ENCODE measurements around the gene SPTBN4. TPM values are rescaled to one million over a fixed set of nuclear protein-coding genes. Genes with fewer than 3 reads are reported as not detected.

The SPTBN4 gene
- total RNA-seq, 6 donors from 2014 or later: 0.33 to 8.4 (median 0.67) TPM

DNA sequence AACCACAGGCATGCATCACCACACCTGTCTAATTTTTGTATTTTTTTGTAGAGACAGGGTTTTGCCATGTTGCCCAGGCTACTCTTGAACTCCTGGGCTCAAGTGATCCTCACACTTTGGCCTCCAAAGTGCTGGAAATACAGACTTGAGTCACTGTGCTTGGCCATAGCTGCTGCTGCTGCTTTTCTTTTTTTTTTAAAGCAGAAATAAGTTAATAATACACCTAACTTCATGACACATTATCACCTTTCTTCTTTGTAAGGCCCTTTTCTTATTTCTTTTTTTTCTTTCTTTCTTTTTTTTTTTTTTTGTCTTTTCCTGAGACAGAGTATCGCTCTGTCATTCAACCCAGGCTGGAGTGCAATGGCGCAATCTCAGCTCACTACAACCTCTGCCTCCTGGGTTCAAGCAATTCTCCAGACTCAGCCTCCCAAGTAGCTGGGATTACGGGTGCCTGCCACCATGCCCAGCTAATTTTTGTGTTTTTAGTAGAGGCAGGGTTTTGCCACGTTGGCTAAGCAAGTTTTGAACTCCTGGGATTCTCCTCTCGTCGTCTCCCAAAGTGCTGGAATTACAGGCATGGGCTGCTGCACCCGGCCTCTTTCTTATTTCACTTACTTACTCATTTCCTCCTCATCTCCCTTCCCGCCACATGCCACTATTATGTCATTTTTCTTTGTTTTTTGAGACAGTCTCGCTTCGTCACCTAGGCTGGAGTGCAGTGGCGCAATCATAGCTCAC lies 118.6 kb downstream of the SPTBN4 start:
- ATAC-seq (ENCODE audit: low FRiP score in 2 of 2) (no peak), DNase-seq (peak in 1 of 2 donors; percentile 63)
- no peaks in the 10 kb centered on the region for H3K9me3 ChIP-seq
- WGBS, 2 donors: 58 to 77% methylated on average over 11 of the region's 11 CpGs
- no peaks in the 10 kb centered on the region for H3K27me3 ChIP-seq
- H3K27ac ChIP-seq: peak overlapping the region; percentile 41 to 76 (median 68)
- no peak overlapping the region for H3K4me3 ChIP-seq
- peaks cover 5 to 79% (median 58%) of the 10 kb centered on the region in 4 donors for H3K36me3 ChIP-seq
- H3K4me1 ChIP-seq: no peaks in the 10 kb centered on the region
- no peak for TF ChIP-seq EP300 (IDR thresholded peaks at IDR 0.05)
- TF ChIP-seq POLR2AphosphoS5 (IDR thresholded peaks at IDR 0.05): peak in 1 of 2 donors; percentile 79

DNA sequence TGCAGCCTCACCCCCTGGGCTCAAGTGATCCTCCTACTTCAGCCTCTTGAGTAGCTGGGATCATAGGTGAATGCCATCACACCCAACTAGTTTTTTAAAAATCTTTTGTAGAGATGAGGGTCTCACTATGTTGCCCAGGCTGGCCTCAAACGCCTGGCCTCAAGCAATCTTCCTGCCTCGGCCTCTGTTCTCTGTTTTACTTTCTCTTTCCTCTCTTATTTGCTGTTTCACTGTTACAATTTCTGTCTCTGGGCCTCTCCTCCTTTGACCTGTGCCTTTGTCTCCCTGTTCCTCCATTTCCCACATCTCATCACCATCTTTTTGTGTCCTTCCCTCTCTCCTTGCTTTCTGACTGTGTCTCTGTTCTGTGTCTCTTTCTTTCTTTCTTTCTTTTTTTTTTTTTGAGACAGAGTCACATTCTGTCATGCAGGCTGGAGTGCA lies 119.2 kb downstream of the SPTBN4 start:
- DNase-seq (no peak), ATAC-seq (ENCODE audit: low FRiP score in 2 of 2) (no peak)
- H3K36me3 ChIP-seq: peaks cover 5 to 77% (median 56%) of the 10 kb centered on the region in 4 donors
- H3K27ac ChIP-seq: peak overlapping the region in 3 of 4 donors; percentile 66 to 76 (median 70)
- H3K9me3 ChIP-seq: no peaks in the 10 kb centered on the region
- H3K27me3 ChIP-seq: no peaks in the 10 kb centered on the region
- TF ChIP-seq EP300 (IDR thresholded peaks at IDR 0.05) (no peak), POLR2A (IDR thresholded peaks at IDR 0.05) (no peak), POLR2AphosphoS5 (IDR thresholded peaks at IDR 0.05) (no peak)
- TF ChIP-seq, protein P1, sequence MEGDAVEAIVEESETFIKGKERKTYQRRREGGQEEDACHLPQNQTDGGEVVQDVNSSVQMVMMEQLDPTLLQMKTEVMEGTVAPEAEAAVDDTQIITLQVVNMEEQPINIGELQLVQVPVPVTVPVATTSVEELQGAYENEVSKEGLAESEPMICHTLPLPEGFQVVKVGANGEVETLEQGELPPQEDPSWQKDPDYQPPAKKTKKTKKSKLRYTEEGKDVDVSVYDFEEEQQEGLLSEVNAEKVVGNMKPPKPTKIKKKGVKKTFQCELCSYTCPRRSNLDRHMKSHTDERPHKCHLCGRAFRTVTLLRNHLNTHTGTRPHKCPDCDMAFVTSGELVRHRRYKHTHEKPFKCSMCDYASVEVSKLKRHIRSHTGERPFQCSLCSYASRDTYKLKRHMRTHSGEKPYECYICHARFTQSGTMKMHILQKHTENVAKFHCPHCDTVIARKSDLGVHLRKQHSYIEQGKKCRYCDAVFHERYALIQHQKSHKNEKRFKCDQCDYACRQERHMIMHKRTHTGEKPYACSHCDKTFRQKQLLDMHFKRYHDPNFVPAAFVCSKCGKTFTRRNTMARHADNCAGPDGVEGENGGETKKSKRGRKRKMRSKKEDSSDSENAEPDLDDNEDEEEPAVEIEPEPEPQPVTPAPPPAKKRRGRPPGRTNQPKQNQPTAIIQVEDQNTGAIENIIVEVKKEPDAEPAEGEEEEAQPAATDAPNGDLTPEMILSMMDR (IDR thresholded peaks at IDR 0.05): no peak
- no peaks in the 10 kb centered on the region for H3K4me1 ChIP-seq
- H3K4me3 ChIP-seq: no peak overlapping the region
- 67 to 80% methylated on average over 2 of the region's 2 CpGs for WGBS, 2 donors

DNA sequence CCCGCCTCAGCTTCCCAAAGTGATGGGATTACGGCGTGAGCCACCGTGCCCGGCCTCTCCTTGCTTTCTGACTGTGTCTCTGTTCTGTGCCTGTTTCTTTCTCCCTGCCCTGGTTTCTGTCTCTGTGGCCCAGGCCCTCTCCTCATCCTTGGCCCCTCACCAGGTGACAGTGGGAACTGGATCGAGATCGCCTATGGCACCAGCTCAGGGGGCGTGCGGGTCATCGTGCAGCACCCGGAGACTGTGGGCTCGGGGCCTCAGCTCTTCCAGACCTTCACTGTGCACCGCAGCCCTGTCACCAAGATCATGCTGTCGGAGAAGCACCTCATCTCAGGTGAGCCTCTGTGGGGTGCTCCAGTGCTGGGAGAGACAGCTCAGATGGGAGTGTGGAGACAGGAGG lies 119.8 kb downstream of the SPTBN4 start:
- no peak for DNase-seq
- ATAC-seq (ENCODE audit: low FRiP score in 2 of 2): no peak
- no peak overlapping the region for H3K4me3 ChIP-seq
- no peaks in the 10 kb centered on the region for H3K4me1 ChIP-seq
- peaks cover 5 to 74% (median 52%) of the 10 kb centered on the region in 4 donors for H3K36me3 ChIP-seq
- 97 to 100% methylated on average over 6 to 14 of the region's 14 CpGs for WGBS, 2 donors
- TF ChIP-seq, protein P1 (IDR thresholded peaks at IDR 0.05): no peak
- TF ChIP-seq EP300 (IDR thresholded peaks at IDR 0.05) (no peak), POLR2AphosphoS5 (IDR thresholded peaks at IDR 0.05) (no peak), POLR2A (IDR thresholded peaks at IDR 0.05) (no peak)
- H3K27me3 ChIP-seq: no peaks in the 10 kb centered on the region
- peak overlapping the region in 1 of 4 donors; percentile 70 for H3K27ac ChIP-seq
- no peaks in the 10 kb centered on the region for H3K9me3 ChIP-seq

DNA sequence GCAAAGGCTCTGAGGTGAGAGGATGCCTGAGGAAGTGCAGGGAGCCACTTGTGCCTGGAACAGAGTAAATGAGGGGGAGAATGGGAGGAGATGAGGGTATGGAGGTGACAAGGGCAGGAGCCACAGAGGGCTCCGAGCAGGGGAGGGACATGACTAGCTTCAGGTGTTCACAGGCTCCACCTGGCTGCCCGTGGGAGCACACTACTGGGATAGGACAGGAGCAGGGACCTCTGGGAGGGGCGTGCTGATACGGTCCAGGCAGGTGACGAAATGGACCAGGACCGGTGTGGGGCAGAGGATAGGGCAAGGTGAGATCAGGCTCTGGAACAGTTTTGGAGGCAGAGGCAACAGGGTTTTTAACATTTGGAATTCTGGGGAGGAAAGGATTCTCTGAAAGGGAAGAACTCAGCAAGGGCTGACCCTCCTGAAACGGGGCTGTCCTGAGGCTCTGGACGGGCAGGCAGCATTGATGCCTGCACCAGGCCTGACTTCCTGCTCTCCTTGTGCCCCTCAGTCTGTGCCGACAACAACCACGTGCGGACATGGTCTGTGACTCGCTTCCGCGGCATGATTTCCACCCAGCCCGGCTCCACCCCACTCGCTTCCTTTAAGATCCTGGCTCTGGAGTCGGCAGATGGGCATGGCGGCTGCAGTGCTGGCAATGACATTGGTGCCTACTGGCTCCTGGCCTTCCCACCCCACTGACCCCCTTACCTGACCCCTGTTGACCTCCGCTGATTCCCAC lies 121.5 kb downstream of the SPTBN4 start:
- WGBS, 2 donors: 85 to 90% methylated on average over 19 of the region's 19 CpGs
- no peak for TF ChIP-seq POLR2AphosphoS5 (IDR thresholded peaks at IDR 0.05)
- TF ChIP-seq POLR2A (IDR thresholded peaks at IDR 0.05): no peak
- TF ChIP-seq, protein P1 (IDR thresholded peaks at IDR 0.05): no peak
- no peak for TF ChIP-seq EP300 (IDR thresholded peaks at IDR 0.05)
- H3K4me3 ChIP-seq: no peak overlapping the region

DNA sequence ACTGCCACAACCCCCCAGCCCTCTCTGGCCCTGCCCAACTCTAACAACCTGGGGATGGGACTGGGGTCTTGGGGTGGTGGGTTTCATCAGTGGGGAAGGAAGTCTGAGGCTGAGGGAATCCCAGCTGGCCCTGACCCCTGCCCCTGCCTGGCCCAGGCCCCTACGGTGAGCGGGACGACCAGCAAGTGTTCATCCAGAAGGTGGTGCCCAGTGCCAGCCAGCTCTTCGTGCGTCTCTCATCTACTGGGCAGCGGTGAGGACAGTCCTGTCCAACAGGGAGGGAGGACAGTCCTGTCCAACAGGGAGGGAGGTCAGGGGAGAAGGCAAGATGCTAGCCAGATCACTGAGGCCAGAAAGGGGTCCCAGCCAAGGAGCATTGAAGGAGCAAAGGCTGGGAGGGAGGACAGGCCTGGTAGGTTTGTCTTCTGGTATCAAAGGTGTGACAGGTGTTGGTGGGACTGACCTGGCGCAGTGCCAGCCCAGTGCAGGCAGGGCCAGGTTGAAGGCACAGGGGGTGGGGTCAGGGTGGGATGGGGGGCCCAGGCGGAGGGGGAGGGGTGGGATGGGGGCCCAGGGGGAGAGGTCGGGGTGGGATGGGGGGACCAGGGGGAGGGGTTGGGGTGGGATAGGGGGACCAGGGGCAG lies 122.2 kb downstream of the SPTBN4 start:
- DNase-seq (no peak), ATAC-seq (ENCODE audit: low FRiP score in 2 of 2) (peak in 1 of 2 donors; percentile 4)
- Histone ChIP-seq H3K36me3 (peaks cover 0 to 50% (median 30%) of the 10 kb centered on the region in 4 donors), H3K27ac (no peak overlapping the region), H3K27me3 (no peaks in the 10 kb centered on the region), H3K4me3 (no peak overlapping the region), H3K4me1 (no peaks in the 10 kb centered on the region), H3K9me3 (no peaks in the 10 kb centered on the region)
- WGBS, 2 donors: 90 to 93% methylated on average over 6 of the region's 9 CpGs
- no peak for TF ChIP-seq EP300 (IDR thresholded peaks at IDR 0.05)
- no peak for TF ChIP-seq POLR2AphosphoS5 (IDR thresholded peaks at IDR 0.05)
- TF ChIP-seq, protein P1 (IDR thresholded peaks at IDR 0.05): no peak
- TF ChIP-seq POLR2A (IDR thresholded peaks at IDR 0.05): no peak

More for the DNA sequence above, 121.5 kb downstream of the SPTBN4 start:
- peak in 1 of 2 donors; percentile 54 for DNase-seq
- H3K27me3 ChIP-seq: no peaks in the 10 kb centered on the region
- no peak for ATAC-seq (ENCODE audit: low FRiP score in 2 of 2)
- H3K27ac ChIP-seq: no peak overlapping the region
- H3K4me1 ChIP-seq: no peaks in the 10 kb centered on the region
- H3K9me3 ChIP-seq: no peaks in the 10 kb centered on the region
- peaks cover 0 to 58% (median 35%) of the 10 kb centered on the region in 4 donors for H3K36me3 ChIP-seq

All from upper lobe of left lung (tissue), 6 donors.